ENCODE results near the gene UQCRC1.

UQCRC1 gene

GRCh38 chr3:48596676-48597407 lies 12.6 kb downstream of the UQCRC1 start:
- Mint-ChIP-seq H3K27me3 (peaks cover 10% of the 10 kb centered on the region), H3K9me3 (no peaks in the 10 kb centered on the region), H3K4me1 (peaks cover 13% of the 10 kb centered on the region), H3K4me3 (no peak overlapping the region), H3K27ac (no peak overlapping the region), H3K36me3 (peaks cover 33% of the 10 kb centered on the region)
- ATAC-seq = no peak

- Mint-ChIP-seq H3K9me3 (no peaks in the 10 kb centered on the region), H3K4me3 (no peak overlapping the region), H3K27me3 (peaks cover 13% of the 10 kb centered on the region), H3K27ac (no peak overlapping the region), H3K36me3 (peaks cover 33% of the 10 kb centered on the region), H3K4me1 (peaks cover 13% of the 10 kb centered on the region)
- ATAC-seq = no peak
Observed at GRCh38 chr3:48596157-48596556, 13.3 kb downstream of the UQCRC1 start.

GRCh38 chr3:48595526-48596121 lies 13.8 kb downstream of the UQCRC1 start:
- Mint-ChIP-seq H3K27me3 (peaks cover 19% of the 10 kb centered on the region), H3K36me3 (peaks cover 27% of the 10 kb centered on the region), H3K9me3 (no peaks in the 10 kb centered on the region), H3K4me3 (no peak overlapping the region), H3K4me1 (peaks cover 13% of the 10 kb centered on the region), H3K27ac (no peak overlapping the region)
- no peak for ATAC-seq

- ATAC-seq = no peak
- Mint-ChIP-seq H3K36me3 (peaks cover 23% of the 10 kb centered on the region), H3K27me3 (peaks cover 24% of the 10 kb centered on the region), H3K4me1 (peaks cover 13% of the 10 kb centered on the region), H3K27ac (no peak within 1 kb of the TSS), H3K9me3 (no peaks in the 10 kb centered on the region), H3K4me3 (peak within 1 kb of the TSS; percentile 38)
Observed at GRCh38 chr3:48595075-48595525, 14.3 kb downstream of the UQCRC1 start, which contains the start of gene COL7A1. Gene COL7A1, minus strand, starts transcription at chr3:48595329. Its CDS starts 170 bp downstream, at chr3:48595159.

- Mint-ChIP-seq H3K27ac (no peak overlapping the region), H3K4me1 (peaks cover 13% of the 10 kb centered on the region), H3K27me3 (peaks cover 30% of the 10 kb centered on the region), H3K4me3 (peak overlapping the region; percentile 38), H3K36me3 (peaks cover 17% of the 10 kb centered on the region), H3K9me3 (no peaks in the 10 kb centered on the region)
- ATAC-seq = no peak
Observed at GRCh38 chr3:48594417-48595049, 14.9 kb downstream of the UQCRC1 start.

- Mint-ChIP-seq H3K4me3 (no peak overlapping the region), H3K9me3 (no peaks in the 10 kb centered on the region), H3K27ac (no peak overlapping the region), H3K36me3 (peaks cover 8% of the 10 kb centered on the region), H3K4me1 (peaks cover 13% of the 10 kb centered on the region), H3K27me3 (peaks cover 42% of the 10 kb centered on the region)
- ATAC-seq = no peak
Observed at GRCh38 chr3:48593337-48593736, 16.1 kb downstream of the UQCRC1 start.

GRCh38 chr3:48592519-48593087 lies 16.8 kb downstream of the UQCRC1 start:
- Mint-ChIP-seq H3K36me3 (peaks cover 6% of the 10 kb centered on the region), H3K27me3 (peaks cover 49% of the 10 kb centered on the region), H3K9me3 (no peaks in the 10 kb centered on the region), H3K4me3 (no peak overlapping the region), H3K4me1 (peaks cover 13% of the 10 kb centered on the region), H3K27ac (no peak overlapping the region)
- ATAC-seq = no peak

GRCh38 chr3:48591886-48592518 lies 17.4 kb downstream of the UQCRC1 start:
- H3K27ac Mint-ChIP-seq = no peak overlapping the region
- no peaks in the 10 kb centered on the region for H3K36me3 Mint-ChIP-seq
- H3K4me1 Mint-ChIP-seq = peaks cover 13% of the 10 kb centered on the region
- peaks cover 55% of the 10 kb centered on the region for H3K27me3 Mint-ChIP-seq
- no peaks in the 10 kb centered on the region for H3K9me3 Mint-ChIP-seq
- ATAC-seq = no peak
- H3K4me3 Mint-ChIP-seq = no peak overlapping the region

GRCh38 chr3:48591436-48591835 lies 18.0 kb downstream of the UQCRC1 start:
- Mint-ChIP-seq H3K27me3 (peaks cover 61% of the 10 kb centered on the region), H3K27ac (no peak overlapping the region)

GRCh38 chr3:48588230-48588629 lies 21.2 kb downstream of the UQCRC1 start:
- H3K4me1 Mint-ChIP-seq = no peaks in the 10 kb centered on the region
- H3K27me3 Mint-ChIP-seq = peaks cover 59% of the 10 kb centered on the region
- no peak overlapping the region for H3K4me3 Mint-ChIP-seq
- no peaks in the 10 kb centered on the region for H3K36me3 Mint-ChIP-seq
- H3K27ac Mint-ChIP-seq = no peak overlapping the region
- H3K9me3 Mint-ChIP-seq = no peaks in the 10 kb centered on the region
- ATAC-seq = no peak

More at GRCh38 chr3:48591436-48591835, 18.0 kb downstream of the UQCRC1 start:
- H3K36me3 Mint-ChIP-seq = no peaks in the 10 kb centered on the region
- H3K9me3 Mint-ChIP-seq = no peaks in the 10 kb centered on the region
- no peak overlapping the region for H3K4me3 Mint-ChIP-seq
- no peak for ATAC-seq
- H3K4me1 Mint-ChIP-seq = peaks cover 13% of the 10 kb centered on the region

GRCh38 chr3:48587686-48588085 lies 21.8 kb downstream of the UQCRC1 start:
- Mint-ChIP-seq H3K4me1 (no peaks in the 10 kb centered on the region), H3K4me3 (no peak overlapping the region), H3K27ac (no peak overlapping the region), H3K9me3 (no peaks in the 10 kb centered on the region), H3K27me3 (peaks cover 59% of the 10 kb centered on the region), H3K36me3 (no peaks in the 10 kb centered on the region)
- ATAC-seq = no peak

- H3K27me3 Mint-ChIP-seq = peaks cover 66% of the 10 kb centered on the region
- H3K9me3 Mint-ChIP-seq = no peaks in the 10 kb centered on the region
- no peak overlapping the region for H3K27ac Mint-ChIP-seq
- no peak overlapping the region for H3K4me3 Mint-ChIP-seq
- H3K4me1 Mint-ChIP-seq = no peaks in the 10 kb centered on the region
- H3K36me3 Mint-ChIP-seq = no peaks in the 10 kb centered on the region
- no peak for ATAC-seq
Observed at GRCh38 chr3:48585411-48585810, 24.0 kb downstream of the UQCRC1 start.

- H3K4me3 Mint-ChIP-seq = no peak overlapping the region
- peaks cover 66% of the 10 kb centered on the region for H3K27me3 Mint-ChIP-seq
- no peaks in the 10 kb centered on the region for H3K36me3 Mint-ChIP-seq
- H3K4me1 Mint-ChIP-seq = no peaks in the 10 kb centered on the region
- no peaks in the 10 kb centered on the region for H3K9me3 Mint-ChIP-seq
- no peak overlapping the region for H3K27ac Mint-ChIP-seq
- no peak for ATAC-seq
Observed at GRCh38 chr3:48584836-48585235, 24.6 kb downstream of the UQCRC1 start.

GRCh38 chr3:48581621-48582481 lies 27.6 kb downstream of the UQCRC1 start:
- Mint-ChIP-seq H3K4me1 (no peaks in the 10 kb centered on the region), H3K27ac (no peak overlapping the region), H3K4me3 (no peak overlapping the region), H3K27me3 (peaks cover 42% of the 10 kb centered on the region), H3K9me3 (no peaks in the 10 kb centered on the region), H3K36me3 (no peaks in the 10 kb centered on the region)
- ATAC-seq = no peak
